Activated gamma-delta T cell (primary cell): ENCODE data around the gene AFG1L.
"Not testable (repeated sequence)": the region's sequence is repeated elsewhere in the genome, so short reads cannot be mapped to it uniquely, and the experiment has no call there.

Experiments
- DNase-seq: peaks from one replicate; lab custom pipeline; 2025; lab: John Stamatoyannopoulos, UW

Gene AFG1L

DNA sequence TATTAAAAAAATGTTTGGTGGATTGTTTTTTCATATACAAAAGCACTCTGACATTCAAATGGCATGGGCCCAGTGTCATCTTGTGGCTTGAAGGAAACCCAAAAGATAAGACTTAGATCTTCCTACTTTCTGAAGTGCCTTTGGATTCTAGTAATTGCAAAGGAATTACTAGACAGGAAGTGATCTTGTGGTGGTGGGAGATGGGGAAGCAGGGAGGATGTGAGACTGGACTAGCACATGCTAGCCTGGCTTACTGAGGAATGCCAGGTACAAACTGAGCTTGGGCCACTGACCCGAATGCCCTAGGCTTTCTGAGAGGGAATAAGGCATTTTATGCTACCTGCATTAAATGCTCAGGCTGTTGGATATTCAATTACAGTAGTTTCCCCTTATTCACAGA is 59.0 kb downstream of the AFG1L start:
- no peak for DNase-seq

DNA sequence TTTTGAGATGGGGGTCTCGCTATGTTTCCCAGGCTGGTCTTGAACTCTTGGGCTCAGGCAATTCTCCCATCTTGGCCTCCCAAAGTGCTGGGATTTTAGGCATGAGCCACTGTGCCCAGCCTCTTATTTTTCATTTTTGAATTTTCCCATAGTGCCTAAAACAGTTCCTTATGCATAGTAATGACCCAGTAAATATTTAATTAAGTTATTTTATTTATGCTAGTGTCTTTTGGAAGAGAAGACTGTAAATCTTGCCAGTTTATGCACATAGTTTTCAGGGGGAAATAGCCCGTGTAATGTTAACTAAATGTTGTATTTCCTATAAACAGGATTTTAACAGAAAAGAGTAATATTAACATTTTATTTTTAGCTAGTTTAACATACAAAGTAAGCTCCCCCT is 60.3 kb downstream of the AFG1L start:
- no peak for DNase-seq

DNA sequence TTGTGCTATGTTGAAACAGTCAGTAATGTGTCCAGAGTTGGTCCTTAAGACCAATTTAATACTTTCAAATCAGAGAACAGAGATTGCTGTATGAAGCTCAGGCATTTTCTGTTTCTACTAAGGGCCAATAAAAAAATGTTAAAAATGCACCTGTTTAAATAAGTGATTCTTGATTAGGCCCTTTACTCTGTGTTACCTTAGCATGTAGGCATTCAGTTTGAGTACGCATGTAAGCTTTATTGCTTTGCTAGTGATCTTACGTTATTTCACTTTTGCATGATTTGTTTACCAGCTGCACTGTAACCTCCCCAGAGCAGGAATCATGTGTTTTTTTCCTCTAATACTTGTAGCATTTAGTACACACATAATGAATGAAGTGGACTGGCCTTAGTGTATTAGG is 61.0 kb downstream of the AFG1L start:
- DNase-seq: no peak

DNA sequence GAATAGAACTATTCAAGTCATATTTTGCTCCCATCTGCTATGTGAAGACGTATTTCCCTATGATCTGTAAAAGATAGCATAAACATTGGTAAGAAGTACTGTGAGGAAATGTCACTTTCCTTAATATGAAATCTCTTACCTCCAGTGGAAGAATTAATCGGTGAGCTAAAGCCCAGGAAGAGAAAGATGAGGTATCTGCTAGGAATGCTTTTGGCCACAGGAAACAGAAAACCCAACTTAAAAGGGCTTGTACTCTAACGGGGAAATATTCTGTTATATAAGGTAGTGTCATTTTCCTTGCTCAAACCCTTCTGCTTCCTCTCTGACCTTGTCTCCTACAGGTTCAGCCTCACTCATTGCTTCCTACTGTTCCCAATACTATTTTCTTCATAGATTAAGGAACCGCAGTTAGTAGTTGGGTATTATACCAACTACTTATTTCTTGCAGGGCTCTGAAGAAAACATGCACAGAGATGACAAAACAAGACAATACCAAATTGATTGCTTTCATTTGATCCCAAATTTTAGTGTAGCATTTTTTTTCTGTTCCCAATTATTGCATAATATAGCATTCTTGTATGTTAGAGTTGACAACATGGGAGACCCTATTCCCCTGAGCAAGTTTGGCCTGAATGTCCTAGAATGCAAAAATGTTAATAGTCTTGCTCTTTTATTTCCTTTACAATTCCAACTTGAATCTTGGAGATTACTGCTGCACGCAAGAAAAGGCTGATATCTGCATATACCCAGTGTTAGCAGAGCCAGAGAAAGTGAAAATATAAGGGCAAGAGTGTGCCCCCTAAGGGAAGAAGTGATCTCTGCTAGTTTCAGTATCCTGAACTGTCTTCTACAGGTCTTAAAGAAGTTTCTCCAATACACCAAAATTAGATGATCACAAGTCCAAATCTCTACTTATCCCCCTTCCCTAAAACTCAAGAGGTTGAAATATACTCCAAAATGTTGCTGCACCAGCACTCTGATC is 65.3 kb downstream of the AFG1L start:
- no peak for DNase-seq

DNA sequence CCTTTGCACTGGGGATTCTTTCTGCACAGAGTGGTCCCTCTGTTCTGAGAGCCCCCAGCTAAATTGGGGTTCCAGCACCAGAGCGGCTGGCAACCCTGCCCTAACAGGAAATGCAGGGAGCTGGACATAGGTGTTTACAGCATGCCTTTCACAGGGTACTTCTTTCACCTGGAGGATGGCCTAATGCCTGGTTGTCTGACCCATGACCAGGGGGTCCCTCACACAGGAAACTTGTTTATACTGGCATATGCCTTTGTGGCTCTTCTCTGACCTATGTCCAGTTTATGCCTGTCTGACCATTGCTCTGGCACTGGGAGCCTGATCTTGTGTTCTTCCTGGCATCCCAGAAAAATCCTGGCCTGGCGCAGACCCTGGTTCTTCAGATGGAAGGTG is 66.1 kb downstream of the AFG1L start:
- no peak for DNase-seq

DNA sequence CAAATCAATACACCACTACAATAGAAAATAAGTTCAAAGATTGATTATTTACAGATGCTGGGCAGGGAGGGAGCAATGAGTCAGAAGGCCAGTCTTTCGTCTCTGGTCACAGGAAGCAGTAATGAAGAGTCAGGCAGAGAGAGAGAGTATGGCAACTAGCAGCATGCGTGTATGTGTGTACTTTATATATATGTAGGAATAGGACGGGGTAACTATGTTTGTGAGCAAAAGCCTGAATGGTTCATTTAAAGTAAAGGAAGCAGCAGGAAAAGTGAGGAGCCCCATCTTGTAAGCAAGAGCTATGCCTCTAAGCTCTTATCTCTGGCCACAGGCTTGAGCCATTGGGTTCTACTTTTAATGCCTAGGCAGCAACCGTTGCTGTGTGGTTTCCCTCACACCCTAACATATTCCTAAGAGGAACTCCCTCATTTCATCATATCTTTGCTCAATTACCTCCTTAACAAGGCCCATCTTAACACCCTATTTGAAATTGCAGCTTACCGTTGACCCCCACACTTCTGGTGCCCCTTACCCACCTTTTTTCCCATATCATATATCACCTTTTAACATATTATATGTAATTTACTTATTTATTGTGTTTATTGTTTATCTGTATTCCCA is 66.6 kb downstream of the AFG1L start:
- no peak for DNase-seq

DNA sequence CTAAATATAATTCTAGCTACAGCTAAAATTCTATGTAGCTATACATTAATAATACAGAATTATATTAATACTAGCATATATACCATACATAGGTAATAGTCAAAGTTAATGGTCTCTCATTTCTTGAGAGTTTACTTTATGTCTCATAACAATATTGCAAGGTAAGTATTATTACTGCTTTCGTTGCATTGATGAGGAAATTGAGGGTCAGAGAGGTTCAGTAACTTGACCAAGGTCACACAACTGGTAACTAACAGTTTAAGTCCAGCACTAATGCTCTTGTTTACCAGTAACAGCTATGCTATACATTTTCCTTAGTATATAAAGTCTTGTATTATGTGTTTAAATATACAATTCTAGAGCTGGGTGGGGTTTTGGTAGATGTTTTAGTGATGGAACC is 67.6 kb downstream of the AFG1L start:
- DNase-seq: no peak

DNA sequence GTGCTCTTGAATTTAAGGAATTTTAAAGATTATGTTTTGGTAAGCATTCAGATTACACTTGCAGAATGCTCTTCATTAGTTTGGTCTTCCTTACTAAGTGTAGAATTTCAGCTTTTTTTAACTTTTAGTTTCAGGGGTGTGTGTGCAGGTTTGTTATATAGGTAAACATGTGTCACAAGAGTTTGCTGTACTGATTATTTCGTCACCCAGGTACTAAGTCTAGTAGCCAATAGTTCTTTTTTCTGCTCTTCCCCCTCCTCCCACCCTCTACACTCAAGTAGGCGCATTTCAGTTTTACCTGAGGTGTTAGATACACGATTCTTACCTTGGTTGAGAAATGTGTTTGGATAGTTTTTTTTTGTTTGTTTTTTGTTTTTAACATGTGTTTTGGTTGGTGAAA is 68.3 kb downstream of the AFG1L start:
- DNase-seq: no peak

DNA sequence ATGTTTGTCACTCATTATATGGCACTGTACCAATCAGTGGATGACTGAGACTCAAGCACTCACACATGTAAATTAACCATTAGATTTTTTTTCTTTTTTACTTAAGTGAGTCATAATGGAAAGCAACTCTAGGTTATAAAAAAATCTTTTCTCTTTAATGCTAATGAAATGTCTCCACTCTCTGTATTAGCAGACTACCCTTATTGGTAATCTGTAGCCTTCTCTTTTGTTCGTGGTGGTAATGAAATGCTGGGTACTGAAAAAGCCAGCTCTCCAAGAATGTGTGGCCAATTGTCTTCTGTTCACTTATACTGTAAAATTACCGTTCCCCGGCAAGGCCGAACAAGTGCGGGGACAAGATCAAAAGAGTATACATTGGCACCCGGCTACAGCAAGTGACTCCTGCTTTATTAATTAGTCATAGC is 69.0 kb downstream of the AFG1L start:
- no peak for DNase-seq

DNA sequence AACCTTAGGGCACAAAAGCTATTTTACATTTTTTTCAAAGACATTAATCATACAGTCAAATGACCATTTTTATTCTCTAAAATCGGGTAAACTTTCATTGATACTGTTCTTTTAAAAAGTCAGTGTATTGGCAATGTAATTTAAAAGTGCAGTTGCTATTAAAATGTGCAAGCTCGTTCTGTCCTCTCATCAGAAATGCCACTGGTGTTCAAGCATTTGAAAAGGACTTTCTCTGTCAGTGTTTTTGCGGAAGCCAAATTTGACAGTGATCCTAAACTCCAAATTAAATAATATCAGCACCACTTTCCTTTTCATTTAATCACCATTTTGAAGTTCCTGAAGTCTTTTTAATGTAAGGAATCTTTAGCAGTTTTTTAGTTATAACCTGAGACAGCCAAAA is 69.6 kb downstream of the AFG1L start:
- DNase-seq: no peak

DNA sequence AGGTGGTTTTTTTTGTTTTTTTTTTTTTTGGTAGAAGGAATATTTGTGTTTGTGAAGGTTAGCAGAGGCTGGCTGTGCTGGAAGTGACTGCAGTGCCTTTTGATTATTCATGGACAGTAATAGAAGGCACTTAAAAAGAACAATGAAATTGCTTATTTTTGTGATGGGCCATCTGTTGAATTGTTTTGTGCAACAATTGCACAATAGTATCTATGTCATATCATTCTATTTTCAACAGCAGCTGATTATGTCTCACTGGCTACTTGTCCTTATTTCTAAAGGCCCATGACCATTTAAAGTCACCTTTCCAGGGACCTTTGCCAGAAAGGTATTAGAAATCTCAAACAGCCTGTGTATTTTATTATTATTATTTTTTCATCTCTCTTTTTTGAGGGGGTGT is 70.6 kb downstream of the AFG1L start:
- DNase-seq: no peak

DNA sequence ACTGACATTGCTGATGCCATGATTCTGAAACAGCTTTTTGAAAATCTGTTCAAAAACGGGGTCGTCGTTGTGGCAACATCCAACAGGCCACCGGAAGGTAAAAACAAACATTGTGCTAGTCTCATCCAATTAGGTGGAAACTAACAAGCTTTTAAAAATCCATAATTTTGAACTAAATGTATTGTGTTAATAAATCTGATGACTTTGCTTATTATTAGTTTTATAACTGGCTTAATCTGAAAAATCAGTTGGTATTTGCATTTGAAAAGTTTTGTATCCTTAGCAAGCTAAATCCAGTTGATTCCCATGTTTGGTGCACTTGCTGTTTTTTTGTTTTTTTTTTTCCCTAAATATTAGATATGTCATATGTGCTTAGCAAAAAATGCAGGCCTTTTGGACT is 71.4 kb downstream of the AFG1L start:
- no peak for DNase-seq

DNA sequence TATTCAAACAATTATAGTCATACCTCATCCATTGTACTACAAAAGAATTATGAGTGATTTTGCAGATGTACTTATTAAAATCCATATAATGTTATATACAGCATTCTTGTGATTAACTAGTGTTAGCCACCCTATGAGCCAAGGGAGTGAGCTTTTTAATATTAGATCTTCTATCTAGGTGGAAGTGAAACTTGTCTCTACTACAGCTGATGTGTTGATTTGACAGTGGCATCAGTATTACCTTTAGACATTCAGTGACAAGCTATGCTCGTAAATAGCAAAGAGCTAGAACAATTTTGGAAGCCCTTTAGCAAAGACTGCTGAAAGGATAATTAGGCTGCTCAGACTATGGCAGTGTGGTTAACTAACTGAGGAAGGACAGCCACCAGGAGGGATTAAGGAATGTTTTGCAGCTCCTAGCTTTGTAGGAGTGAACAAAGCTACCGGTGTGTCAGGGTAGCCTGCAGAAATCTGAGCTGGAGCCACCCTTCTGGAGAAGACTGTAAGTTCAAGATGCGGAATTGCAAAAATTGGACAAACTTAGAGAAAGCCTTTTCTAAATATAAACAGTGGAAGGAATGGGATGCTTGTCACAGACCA is 73.7 kb downstream of the AFG1L start:
- DNase-seq: no peak

DNA sequence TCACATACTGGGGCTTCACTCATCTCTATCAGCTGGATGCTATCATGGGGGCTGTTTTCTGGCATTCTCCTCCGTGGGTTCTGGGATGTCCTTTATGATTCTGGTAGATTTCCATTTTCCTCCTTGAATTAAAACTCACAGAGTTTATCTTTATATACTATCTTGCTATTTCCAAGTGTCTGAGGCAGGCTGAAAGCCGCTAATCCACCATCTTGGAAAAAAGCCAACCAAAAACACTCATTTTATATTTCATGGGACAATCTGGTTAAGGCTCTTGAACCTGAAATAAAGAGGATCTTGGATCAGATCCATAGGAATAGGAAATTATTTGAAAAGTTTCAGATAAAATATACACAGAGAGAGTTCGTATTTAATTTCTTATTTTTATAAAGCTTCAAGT is 86.0 kb downstream of the AFG1L start:
- no peak for DNase-seq

DNA sequence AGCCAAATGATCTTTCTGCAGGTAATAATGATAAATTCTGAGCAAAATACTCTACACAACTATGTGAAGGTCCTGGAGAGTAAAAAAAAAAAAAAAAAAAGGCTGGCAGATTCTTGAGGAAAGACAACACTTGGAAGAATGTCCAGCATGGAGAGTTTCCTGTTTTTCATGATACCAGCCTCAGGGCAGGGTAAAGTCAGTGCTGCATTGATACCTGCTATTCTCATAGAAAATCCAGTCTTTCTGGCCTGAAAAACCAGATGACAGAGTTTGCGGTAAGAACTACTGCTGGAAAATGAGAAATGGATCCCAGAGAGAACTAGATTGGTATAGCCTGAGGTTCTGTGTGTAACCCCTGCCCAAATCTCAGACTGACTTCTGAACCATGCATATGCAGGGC is 89.1 kb downstream of the AFG1L start:
- no peak for DNase-seq

DNA sequence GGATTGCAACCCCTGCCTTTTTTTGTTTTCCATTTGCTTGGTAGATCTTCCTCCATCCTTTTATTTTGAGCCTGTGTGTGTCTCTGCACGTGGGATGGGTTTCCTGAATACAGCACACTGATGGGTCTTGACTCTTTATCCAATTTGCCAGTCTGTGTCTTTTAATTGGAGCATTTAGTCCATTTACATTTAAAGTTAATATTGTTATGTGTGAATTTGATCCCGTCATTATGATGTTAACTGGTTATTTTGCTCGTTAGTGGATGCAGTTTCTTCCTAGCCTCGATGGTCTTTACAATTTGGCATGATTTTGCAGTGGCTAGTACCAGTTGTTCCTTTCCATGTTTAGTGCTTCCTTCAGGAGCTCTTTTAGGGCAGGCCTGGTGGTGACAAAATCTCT is 94.3 kb downstream of the AFG1L start:
- not testable (repeated sequence) for DNase-seq

DNA sequence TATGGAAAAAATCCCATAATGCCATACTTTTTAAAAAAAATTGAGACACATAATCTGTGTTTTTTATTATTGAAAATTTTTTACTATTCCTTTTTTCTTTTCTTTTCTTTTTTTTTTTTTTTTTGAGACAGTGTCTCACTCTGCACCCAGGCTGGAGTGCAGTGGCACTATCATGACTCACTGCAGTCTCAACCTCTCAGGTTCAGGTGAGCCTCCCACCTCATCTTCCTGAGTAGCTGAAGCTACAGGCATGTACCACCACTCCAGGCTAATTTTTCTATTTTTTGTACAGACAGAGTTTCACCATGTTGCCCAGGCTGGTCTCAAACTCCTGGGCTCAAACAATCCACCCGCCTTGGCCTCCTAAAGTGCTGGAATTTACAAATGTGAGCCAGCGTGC is 100.4 kb downstream of the AFG1L start:
- DNase-seq: no peak

DNA sequence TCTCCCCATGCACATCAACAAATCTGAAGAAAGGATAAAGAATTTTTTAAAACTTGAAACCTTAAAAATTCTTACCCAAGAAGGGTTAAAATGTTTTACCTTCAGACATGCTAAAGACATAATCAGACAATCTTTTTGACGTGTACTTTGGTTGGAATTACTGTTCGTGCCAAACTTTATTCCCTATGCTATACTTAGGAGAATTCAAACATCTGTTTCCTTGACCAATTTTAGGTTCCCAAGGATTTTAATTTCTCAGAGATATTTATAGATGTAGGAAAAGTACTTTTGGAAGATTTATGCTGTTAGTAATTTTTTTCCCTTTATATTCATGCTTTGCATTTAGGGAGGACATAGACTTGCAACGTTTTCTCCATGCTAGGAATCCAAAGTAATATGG is 108.4 kb downstream of the AFG1L start:
- DNase-seq: no peak

DNA sequence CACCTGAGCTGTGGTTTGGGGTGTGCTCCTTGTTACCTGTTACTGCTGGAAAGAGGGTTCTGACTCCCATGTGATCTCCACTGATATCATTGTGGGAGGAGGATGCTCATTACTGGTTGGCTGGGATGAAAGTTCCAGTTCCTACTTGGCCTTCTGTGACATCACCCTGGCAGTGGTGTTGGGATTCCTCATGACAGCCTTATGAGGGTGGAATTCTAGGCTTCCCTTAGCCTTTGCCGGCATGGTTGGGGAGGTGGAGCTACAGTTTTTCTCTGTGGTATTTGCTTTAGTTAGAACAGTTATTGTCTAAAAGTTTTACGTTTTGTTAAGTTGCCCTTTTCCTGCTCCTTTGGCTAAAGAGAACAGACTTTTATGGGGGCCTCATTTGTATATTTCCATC is 112.1 kb downstream of the AFG1L start:
- DNase-seq: no peak

DNA sequence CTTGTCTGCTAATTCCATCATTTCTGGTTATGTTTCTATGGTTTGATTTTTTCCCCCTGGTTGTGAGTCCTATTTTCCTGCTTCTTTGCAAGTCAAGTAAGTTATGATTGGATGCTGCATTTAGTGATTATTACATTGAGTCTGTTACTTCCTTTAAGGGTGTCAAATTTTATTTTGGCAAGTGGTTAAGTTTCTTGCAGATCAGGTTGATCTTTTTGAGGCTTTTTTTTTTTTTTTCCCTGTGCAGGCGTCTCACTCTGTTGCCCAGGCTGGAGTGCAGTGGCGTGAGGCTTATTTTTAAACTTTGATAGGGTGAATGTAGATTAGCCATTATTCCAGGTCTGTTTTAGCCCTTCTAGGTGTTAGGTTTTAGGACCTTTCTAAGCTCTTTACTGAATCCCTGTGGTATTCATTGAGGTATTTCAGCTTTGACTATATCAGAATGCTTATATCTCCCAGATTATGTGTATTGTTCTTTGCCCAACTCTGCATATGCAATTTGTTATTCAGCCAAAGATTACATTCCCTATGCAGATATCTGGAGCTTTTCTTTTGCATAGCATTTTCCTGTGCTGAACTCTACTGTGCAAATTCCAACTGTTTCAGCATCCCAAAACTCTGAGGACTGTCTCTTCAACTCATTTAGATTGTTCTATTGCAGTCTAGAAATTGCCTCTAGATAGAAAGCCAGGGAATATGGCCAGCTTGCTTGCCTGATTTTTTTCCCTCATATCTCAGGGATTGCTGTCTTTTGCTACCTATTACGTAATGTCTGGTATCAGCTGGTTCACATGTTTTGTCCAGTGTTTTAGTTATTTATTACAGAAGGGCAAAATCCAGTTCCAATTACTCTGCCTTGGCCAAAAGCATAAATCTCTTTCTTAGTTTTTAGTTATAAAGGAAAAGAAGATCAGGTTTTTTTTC is 113.3 kb downstream of the AFG1L start:
- no peak for DNase-seq

DNA sequence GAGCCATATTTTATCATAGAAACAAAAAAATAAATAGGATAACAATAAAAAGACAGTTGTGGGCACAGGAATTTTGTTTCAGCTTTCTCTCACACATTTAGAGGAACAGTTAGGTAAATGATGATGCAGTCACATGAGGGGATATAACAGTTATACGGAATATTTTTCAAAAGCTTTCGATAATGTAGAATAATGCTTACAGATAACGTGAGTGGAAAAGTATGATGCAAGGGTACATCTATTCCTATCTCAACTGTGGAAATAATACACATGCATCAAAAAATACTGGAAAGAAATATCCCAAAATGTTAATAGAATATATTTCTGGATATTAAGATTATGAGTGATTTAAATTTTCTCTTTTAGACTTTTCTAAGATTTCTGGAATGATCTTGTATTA is 114.0 kb downstream of the AFG1L start:
- no peak for DNase-seq
